GM18858 (cell line): Measurements from ENCODE around the gene SEMA4B.
"Not testable (repeated sequence)": the region's sequence is repeated elsewhere in the genome, so short reads cannot be mapped to it uniquely, and the experiment has no call there.

Source experiments
- ATAC-seq: cut with Tn5 transposase; IDR thresholded peaks from one replicate; pipeline ENCODE4 v1.9.1; 2021; ENCODE audit not compliant: unreplicated experiment

Gene SEMA4B

DNA sequence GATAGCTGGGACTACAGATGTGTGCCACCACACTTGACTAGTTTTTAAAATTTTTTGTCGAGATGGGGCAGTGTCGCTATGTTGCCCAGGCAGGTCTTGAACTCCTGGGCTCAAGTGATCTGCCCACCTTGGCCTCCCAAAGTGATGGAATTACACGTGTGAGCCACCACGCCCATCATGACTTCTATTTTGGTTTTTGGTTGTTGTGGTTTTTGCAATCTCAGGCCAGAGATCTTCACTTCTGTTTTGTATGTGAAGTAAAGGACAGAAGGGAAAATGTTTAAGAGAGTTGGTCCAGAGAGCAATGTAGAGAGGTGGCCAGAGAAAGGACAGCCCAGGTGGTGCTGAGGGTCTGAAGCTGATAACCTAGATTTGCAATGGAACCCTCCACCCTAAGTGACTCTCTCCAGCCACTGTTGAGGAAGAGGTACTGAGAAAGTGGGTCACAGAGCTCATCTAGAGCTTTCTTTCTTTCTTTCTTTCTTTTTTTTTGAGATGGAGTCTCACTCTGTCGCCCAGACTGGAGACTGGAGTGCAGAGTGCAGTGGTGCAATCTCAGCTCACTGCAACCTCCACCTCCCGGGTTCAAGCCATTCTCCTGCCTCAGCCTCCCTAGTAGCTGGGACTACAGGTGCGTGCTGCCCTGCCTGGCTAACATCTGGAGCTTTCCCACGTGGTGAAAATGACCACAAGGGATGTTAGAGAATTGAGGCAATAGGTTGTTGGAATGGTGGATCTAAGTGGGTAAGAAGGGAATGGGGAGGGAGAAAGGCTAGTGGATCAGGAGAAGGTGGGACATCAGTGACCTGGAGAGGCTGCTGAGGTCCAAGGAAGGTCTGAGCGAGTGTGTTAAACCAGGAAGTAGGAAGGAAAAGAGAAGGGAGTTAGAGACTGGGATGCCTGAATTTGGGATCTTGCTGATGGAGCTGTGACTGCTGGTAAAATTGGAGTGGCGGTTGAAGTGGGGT, 22.4 kb upstream of the SEMA4B start:
- no peak for ATAC-seq

DNA sequence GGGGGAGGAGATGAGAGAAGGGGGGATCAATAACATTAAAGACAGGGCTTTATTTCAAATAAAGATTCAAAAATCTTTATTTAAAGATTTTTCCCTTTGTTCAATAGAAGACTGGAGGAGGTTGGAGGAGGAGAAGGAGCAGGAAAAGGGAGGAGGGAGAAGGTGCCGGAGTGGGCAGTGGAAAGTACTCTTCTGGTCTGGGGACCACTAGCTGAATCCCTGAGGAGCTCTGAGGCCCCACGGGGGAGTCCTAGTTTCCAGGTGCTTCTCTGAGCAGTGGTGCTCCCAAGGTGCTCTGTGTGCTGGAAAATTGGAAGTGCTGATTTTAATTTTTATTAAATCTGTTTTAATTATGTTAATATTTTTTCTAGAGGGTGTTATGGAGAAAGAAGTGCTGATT, 19.4 kb upstream of the SEMA4B start:
- no peak for ATAC-seq

DNA sequence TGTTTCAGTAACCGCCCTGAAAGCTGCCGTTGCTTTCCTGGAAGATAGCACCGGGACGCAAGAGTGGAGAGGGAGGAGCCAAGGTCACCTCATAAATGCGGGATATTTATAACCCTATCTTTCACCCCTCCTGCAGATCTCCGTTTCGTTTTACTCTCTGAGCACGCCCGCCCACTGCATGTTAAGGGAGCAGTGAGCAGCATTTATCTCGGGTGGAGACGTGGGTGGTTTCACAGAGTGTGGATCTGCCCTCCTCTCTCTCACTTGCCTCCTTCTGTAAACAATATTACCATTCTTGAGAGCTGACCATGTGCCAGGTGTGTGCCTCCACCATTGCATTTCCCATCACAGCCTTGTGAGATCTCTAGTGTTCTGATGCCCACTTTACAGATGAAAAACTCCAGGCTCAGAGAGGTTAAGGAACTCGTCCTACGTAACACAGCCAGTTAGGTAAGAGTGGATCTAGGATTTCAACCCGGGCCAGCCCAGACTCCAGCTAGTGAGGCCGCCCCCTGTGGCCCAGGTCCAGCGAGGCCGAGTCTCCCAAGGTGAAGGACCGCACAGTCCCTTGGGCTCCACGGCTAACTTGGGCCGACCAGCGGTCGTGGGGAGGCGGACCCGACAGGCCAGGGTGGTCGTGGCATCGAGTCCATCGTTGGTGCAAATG, 16.9 kb upstream of the SEMA4B start:
- ATAC-seq: peak; percentile 41

- ATAC-seq: peak; percentile 44
Observed at GRCh38 chr15:90184786-90185704, 16.1 kb upstream of the SEMA4B start.

DNA sequence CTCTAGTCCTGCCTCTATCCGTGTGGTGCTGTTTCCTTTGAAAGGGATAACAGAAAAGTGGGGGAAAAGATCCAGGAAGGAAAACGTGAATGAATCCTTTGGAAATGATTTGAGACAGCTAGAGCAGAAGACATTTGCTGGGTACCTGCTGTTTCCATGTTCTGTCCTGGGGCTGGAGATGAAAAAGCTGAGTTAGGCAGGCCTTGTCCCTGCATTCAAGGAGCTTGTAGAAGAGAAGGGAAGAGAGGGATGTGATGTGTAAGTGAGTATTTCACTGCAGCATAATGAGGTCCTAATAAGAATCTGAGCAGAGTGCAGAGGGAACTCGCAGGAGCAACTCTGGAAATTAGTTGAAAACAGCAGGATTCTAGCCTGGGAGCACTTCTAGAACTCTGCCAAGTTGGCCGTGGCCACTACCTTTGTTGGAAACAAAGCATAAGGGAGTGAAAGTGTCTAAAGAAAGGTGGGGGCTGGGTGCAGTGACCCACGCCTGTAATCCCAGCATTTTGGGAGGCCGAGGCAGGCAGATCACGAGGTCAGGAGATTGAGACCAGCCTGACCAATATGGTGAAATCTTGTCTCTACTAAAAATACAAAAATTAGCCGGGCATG, 13.8 kb upstream of the SEMA4B start:
- no peak for ATAC-seq

DNA sequence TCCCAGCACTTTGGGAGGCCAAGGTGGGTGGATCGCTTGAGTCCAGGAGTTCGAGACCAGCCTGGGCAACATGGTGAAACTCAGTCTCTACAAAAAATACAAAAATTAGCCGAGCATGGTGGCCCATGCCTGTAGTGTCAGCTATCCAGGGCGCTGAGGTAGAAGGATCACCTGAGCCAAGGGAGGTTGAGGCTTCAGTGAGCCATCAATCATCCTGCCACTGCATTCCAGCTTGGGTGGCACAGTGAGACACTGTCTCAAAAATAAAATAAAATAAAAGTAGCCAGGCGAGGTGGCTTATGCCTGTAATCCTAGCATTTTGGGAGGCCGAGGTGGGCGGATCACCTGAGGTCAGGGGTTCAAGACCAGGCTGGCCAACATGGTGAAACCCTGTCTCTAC, 13.1 kb upstream of the SEMA4B start:
- not testable (repeated sequence) for ATAC-seq

DNA sequence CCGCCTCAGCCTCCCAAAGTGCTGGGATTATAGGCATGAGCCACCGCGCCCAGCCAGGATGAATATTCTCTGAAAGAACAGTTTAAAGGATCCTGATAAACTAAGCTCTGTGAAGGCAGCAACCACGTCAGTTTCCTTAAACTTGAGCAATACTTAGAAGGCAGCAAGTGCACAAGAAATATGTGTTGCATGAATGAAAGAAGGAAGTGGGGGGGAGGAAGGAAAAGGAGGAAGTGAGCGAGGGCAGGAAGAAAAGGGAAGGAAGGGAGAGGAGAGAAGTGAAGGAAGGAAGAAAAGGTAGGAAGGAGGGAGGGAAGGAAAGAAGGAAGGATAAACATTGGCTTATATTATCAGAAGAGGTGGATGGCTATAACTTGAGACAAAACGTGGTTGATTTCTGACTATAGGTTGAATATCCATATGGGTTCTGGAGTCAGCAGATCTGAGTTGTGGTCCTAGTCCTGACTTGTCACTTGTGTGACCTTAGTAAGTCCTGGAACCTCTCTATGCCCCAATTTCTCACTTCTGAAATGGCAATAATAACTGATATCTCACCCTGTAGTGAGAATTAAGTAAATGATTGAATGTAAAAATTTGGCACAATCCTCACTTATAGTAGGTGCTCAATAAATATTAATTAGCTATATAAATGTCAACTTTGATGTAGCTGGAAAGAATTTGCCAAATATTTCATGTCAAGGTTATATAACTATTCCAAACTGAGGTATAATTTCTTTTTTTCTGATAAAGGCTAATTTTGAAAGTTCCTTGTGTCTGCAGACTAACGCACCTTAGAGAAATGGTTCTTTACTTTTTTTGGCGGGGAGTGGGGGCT, 12.0 kb upstream of the SEMA4B start:
- ATAC-seq: no peak

- ATAC-seq: no peak
Observed at GRCh38 chr15:90189781-90190467, 11.2 kb upstream of the SEMA4B start.

GRCh38 chr15:90190606-90191343, 10.4 kb upstream of the SEMA4B start:
- no peak for ATAC-seq

DNA sequence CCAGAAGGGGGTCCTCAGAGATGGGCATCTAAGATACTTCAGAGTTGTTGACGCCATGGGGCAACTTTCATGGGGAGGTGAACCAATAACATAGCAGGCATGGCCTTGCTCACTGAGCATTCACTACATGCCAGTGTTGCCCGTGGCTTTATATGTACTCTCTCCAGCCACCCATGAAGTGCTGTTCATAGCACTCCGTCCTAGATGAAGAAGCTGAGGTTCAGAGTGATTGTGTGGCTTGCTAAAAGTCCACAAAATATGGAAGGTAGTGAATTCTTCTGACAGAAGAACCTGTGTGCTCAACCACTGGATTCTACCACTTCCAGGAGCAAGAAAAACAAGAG, 9.8 kb upstream of the SEMA4B start:
- ATAC-seq: no peak

GRCh38 chr15:90191794-90192509, 9.2 kb upstream of the SEMA4B start:
- ATAC-seq: peak; percentile 47

DNA sequence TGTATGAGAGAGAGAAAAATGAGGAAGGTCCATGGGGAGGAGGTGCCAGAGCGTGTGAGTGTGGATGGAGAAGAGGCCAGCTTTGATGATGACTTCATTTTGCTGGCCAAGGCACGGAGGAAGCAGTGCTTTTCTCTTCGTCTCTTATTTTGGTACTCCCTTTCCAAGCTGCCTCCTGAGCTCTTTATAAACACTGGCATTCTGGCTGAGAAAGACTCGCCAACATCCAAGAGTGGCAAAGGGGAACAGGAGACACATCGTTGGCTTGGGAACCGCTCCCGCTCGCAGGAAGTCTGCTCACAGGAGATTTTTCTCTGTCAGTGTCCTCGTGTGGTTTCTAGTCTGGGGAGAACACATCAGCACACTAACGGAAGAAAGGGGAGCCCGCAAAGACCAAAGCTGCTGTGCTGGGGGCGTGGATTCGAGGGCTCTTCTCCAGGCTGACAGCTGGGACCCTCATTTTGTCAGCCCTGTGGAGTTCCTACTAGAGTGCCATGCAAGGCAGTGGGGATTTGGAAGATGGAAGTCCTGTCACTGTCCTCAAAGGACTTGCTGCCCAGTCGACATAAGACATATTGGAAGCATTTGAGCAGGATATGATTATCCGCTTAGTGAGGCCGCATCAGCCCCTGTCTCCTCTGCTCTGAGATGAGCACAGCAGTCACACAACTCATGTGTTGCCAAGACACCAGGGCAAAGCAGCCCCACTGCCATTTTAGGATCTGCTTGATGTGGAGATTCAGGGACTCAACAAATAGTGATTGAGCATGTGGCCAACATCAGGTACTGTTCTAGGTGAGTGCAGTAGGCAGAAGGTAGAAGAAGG, 8.0 kb upstream of the SEMA4B start:
- ATAC-seq: no peak

- ATAC-seq: no peak
Observed at GRCh38 chr15:90194655-90195054, 6.5 kb upstream of the SEMA4B start.

GRCh38 chr15:90200534-90201129, 498 bp upstream of the SEMA4B start:
- no peak for ATAC-seq

DNA sequence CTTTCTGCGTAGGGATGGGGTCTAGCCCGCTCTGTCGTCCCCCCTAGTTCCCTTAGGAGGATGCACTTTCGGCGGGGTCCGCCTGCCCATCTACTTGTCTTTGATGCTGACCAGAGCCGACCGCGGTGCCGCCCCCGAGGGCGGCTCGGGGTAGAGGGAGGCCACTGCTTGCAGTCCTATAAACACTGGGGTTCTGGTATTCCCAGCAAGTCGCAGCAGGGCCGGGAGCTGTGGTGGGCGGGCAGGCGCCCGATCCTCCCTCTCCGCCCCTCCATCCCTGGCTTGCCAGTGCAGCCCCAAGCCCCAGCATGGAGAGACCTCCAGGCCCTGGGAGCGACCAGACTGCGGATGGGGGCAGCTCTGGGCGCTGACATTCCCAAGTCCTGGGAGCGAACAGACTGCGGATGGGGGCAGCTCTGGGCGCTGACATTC, 830 bp downstream of the SEMA4B start:
- ATAC-seq: no peak

- ATAC-seq: no peak
Observed at GRCh38 chr15:90202929-90203328, 1.8 kb downstream of the SEMA4B start.

- ATAC-seq: no peak
Observed at GRCh38 chr15:90203473-90203872, 2.3 kb downstream of the SEMA4B start.
